C4-2B (cell line): Measurements from ENCODE around the gene PFAS.
"Not testable (repeated sequence)": the region's sequence is repeated elsewhere in the genome, so short reads cannot be mapped to it uniquely, and the experiment has no call there.

Source experiments
- H3K27ac ChIP-seq: fragments of 450-650 bp; 2 replicates; pipeline ENCODE4 v1.5.1; 2017
- CTCF ChIP-seq: fragments of 450-650 bp; conservative IDR thresholded peaks from 2 replicates; pipeline ENCODE4 v1.5.1; 2017; ENCODE audit warnings: mild to moderate bottlenecking
- ZFX ChIP-seq: fragments of 450-650 bp; IDR thresholded peaks from 2 replicates; pipeline ENCODE4 v1.6.1; 2017

PFAS gene

GRCh38 chr17:8235676-8236075, 13.4 kb upstream of the PFAS start:
- TF ChIP-seq ZFX (no peak), CTCF (no peak)
- peak overlapping the region; percentile 27; the same call in 1 of the 2 replicates for H3K27ac ChIP-seq

GRCh38 chr17:8237175-8237574, 11.9 kb upstream of the PFAS start:
- peak overlapping the region; percentile 69; the same call in 1 of the 2 replicates for H3K27ac ChIP-seq
- TF ChIP-seq ZFX (no peak), CTCF (no peak)

GRCh38 chr17:8237886-8238285, 11.2 kb upstream of the PFAS start:
- peak overlapping the region; percentile 69 for H3K27ac ChIP-seq
- no peak for TF ChIP-seq ZFX
- TF ChIP-seq CTCF, result no peak

- TF ChIP-seq ZFX (no peak), CTCF (no peak)
- no peak overlapping the region for H3K27ac ChIP-seq
These were observed 5.3 kb upstream of the PFAS start for GRCh38 chr17:8243827-8244226.

- H3K27ac ChIP-seq, result no peak overlapping the region
- TF ChIP-seq CTCF (no peak), ZFX (no peak)
These were observed 4.3 kb upstream of the PFAS start for GRCh38 chr17:8244768-8245167.

GRCh38 chr17:8249621-8250500, 772 bp downstream of the PFAS start:
- TF ChIP-seq ZFX (no peak), CTCF (no peak)
- peak overlapping the region; percentile 93 for H3K27ac ChIP-seq

- H3K27ac ChIP-seq, result not testable (repeated sequence)
These were observed 2.3 kb downstream of the PFAS start for GRCh38 chr17:8251411-8251810.

- no peak for TF ChIP-seq ZFX
- no peak; the same call in 1 of the 2 replicates for TF ChIP-seq CTCF
- no peak overlapping the region for H3K27ac ChIP-seq
These were observed 4.7 kb downstream of the PFAS start for GRCh38 chr17:8253801-8254200.
